MM.1S (cell line): ENCODE data around the gene ANO2.

Source experiments
- CTCF ChIP-seq: fragments of 300-600 bp; sonication (generic); IDR thresholded peaks from 2 replicates; pipeline ENCODE4 v1.5.1; 2016; ENCODE audit warnings: antibody characterized with exemption, low read length, mixed read lengths
- EZH2 ChIP-seq: fragments of 300-600 bp; sonication (generic); optimal IDR thresholded peaks from 2 replicates; pipeline ENCODE3; 2017; ENCODE audit warnings: low read depth, mild to moderate bottlenecking, antibody characterized with exemption, low read length, mixed read lengths
- EZH2phosphoT487 ChIP-seq: fragments of 300-600 bp; sonication (generic); IDR thresholded peaks from 2 replicates; pipeline ENCODE4 v1.6.1; 2018; ENCODE audit warnings: antibody characterized with exemption, low read length

- TF ChIP-seq CTCF = no peak
- TF ChIP-seq EZH2 = no peak
- no peak for TF ChIP-seq EZH2phosphoT487
Observed at GRCh38 chr12:5773550-5773949, 171.5 kb downstream of the ANO2 start.
